ENCODE results near the gene NAPA.

GRCh38 chr19:47512183-47512947 is 2.5 kb downstream of the NAPA start:
- TF ChIP-seq POLR2A (IDR thresholded peaks at IDR 0.05) (no peak), CTCF (IDR thresholded peaks at IDR 0.05) (no peak), POLR2AphosphoS5 (IDR thresholded peaks at IDR 0.05) (peak in 1 of 3 donors; percentile 27)

All from breast epithelium (tissue), 3 donors.